K562 (cell line): Measurements from ENCODE around the gene GIPR.

Experiments
- ATF6 ChIP-seq: sonication (generic); formaldehyde crosslinking; IDR thresholded peaks from 2 replicates; pipeline ENCODE4 v1.4.0; 2020; ENCODE audit warnings: mild to moderate bottlenecking, missing genetic modification reagents
- CBX3 ChIP-seq, 2 experiments: IDR thresholded peaks; 1 replicate in 1 of 2; 2 replicates in 1 of 2; pipeline ENCODE4 v1.6.1; 2012; ENCODE audit warnings: inconsistent platforms in 2 of 2, low read length in 2 of 2, borderline replicate concordance in 1 of 2, control low read depth in 1 of 2
- EZH2 ChIP-seq: IDR thresholded peaks from 2 replicates; pipeline ENCODE4 v1.6.1; 2012; ENCODE audit warnings: low read depth, mild to moderate bottlenecking, inconsistent platforms, low read length, borderline replicate concordance
- GABPA ChIP-seq: fragments of 200-800 bp; sonication (Bioruptor generic); conservative IDR thresholded peaks from 2 replicates; pipeline ENCODE4 v1.6.1; 2016; ENCODE audit warnings: low read depth, missing genetic modification characterization, missing compliant biosample characterization
- MAX ChIP-seq: sonication (generic); formaldehyde crosslinking; IDR thresholded peaks from 2 replicates; pipeline ENCODE4 v1.9.0; 2022; ENCODE audit warnings: mild to moderate bottlenecking, missing genetic modification reagents

- TF ChIP-seq MAX (CRISPR knock-in tag) = no peak
- TF ChIP-seq ATF6 = no peak
- no peak for TF ChIP-seq CBX3 (IDR thresholded peaks at IDR 0.05; ENCODE audit: borderline replicate concordance in 1 of 2, low read length in 2 of 2)
- no peak for TF ChIP-seq EZH2
- TF ChIP-seq GABPA (tag) = no peak
Observed at GRCh38 chr19:45693106-45693788, 25.2 kb downstream of the GIPR start.
